ENCODE results near the gene TPRKB.
A peak's percentile ranks its signal among the peaks of the same experiment; 100 is the strongest.
"Not testable (repeated sequence)": the region's sequence is repeated elsewhere in the genome, so short reads cannot be mapped to it uniquely, and the experiment has no call there.

Gene TPRKB

DNA sequence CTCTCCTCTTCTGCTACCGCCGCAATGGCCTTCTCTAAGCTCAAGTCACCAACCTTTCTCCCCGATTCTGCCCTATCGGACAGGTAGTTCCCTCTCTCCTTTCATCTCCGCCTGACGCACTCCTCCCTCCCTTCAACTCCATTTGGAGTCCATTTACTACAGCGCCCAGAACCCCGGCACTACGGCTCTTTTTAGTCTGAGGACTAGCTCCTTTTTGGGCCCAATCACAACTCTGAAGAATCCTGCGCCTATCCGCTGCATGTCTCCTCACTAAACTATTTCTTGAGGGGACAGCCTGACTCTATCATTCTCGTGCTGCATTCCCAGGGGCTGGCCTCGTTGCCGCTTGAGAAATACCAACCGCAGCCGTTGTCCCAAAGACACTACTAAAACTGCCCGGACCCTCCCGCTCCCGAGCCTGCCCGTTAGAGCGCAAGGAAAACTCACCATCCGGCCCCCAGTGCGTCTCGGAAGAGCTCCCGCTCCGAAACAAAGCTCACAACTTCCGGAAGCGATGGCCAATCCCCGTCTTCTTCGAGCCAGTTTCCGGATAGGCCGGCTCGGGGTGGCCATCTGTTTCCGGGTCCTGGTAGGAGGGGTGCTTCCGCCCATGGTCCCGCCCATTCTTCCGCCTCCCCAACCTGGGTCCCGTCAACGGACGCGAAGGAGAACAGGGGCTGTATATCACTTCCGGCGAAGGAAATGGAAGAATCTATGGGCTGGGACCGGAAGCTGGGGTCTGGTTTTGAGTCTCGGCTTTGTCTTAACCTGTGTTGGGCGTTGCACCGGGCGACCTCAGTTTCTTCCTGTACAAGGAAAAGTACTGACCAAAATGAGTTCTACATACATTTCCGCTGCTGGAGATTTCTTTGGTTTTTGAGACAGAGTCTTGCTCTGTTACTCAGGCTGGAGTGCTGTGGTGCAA is at the start of gene TPRKB:
TPRKB (minus strand) TSS at position 491 of the 925 bp plus-strand sequence. CDS start 2,776 bp downstream, outside the sequence.
- DNase-seq: peak; percentile 96

DNA sequence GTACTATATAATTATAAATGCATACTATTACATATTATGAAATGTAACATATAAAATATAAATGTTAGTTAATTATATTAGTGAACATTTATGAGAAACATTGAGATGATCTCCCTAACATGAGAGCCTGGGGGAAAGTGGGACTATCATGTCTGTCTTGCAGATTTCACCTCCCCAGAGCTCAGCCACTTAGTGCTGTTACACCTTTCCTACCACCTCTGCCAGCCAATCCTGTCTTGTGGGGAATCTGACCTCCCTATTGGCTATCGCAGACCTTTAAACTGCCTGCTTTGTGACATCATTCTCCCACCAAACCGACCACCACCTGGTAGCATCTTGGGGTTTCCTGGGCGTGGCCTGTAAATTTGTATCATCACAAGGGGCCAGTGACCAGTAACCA is 46.7 kb upstream of the TPRKB start, which contains the start of gene C2orf78:
C2orf78 (plus strand) TSS at position 301 of the 400 bp plus-strand sequence. CDS start 127 bp downstream, outside the sequence.
- DNase-seq: not testable (repeated sequence)

DNA sequence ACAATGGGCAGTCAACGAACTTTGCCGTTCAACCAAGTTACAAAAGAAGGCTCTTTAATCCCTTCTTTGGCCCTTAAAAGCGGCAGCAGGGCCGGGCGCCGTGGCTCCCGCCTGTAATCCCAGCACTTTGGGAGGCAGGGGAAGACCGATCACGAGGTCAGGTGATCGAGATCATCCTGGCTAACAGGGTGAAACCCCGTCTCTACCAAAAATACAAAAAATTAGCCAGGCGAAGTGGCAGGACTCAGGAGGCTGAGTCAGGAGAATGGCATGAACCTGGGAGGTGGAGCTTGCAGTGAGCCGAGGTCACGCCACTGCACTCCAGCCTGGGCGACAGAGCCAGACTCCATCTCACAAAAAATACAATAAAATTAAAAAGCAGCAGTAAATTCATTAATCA is 46.3 kb upstream of the TPRKB start:
- not testable (repeated sequence) for DNase-seq

DNA sequence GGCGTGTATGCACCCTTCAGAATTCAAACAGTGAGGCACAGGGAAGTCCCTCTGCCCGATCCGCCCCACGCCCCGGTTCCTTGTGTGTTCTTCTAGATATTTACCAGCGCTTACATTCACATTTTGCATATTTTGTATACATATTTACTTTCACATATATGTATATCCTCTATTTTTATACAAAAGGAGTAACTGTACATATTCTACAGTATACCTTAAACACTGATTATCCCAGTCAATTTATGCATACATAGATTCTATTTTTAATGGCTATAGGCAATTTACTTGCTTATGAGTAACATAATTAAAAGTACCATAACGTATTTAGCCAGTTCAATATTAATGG is 43.1 kb upstream of the TPRKB start:
- no peak for DNase-seq

DNA sequence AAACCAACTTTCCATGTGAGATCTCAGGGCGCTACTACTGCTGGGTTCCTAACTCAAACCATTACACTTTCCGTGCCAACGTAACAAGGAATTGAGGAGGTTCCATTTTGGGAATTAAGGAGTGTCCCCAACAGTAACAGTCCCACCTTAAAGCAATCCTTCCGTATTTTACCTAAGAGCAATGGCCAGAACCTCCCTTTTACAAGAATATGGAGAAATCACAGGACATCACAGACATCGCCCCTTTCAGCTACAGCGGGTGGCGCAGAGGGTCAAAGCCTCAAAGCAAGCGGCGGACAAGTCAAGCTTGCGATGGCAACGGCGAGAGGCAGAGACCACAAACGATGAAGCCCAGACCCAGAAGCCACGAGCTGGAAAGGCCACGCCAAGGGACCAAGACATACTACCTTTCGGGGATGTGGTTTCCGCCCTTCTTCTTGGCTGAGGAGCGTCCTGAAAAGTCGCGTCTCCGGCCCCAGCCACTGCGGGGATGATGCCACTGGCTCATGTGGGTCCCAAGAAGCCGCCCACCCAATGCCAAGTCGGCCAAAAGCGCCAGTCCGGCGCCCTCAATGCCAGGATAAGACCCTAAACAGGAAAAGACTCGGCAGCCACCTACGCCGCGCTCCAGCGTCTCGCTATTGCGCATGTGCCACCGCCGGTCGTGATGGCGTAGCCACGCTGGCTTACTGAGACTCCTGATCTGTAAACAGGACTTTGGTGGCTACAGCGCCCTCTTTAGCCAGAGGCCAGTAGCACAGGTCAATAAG is 42.5 kb upstream of the TPRKB start, which contains the start of gene DUSP11:
DUSP11 (minus strand) TSS at position 637 of the 770 bp plus-strand sequence; CDS start at position 508, 129 bp downstream.
- peak; percentile 98 for DNase-seq

DNA sequence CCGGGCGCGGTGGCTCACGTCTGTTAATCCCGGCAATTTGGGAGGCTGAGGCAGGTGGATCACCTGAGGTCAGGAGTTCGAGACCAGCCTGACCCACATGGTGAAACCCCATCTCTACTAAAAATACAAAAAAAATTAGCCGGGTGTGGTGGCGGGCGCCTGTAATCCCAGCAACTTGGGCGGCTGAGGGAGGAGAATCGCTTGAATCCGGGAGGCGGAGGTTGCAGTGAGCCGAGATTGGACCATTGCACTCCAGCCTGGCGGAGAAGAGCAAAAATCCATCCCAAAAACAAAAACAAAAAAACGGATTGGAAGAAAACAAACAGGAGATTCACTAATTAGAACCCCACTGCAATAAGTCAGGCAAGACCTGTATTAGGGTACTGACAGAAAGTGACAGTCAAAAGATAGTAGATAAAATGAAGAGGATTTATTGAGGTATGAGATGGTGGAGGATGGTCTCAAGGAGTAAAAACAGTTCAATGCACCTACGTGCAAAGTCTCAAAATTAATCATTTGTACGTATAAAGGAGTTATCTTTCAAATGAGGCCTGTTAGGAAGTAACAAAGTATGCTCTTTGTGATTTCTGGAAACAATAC is 41.8 kb upstream of the TPRKB start:
- not testable (repeated sequence) for DNase-seq

DNA sequence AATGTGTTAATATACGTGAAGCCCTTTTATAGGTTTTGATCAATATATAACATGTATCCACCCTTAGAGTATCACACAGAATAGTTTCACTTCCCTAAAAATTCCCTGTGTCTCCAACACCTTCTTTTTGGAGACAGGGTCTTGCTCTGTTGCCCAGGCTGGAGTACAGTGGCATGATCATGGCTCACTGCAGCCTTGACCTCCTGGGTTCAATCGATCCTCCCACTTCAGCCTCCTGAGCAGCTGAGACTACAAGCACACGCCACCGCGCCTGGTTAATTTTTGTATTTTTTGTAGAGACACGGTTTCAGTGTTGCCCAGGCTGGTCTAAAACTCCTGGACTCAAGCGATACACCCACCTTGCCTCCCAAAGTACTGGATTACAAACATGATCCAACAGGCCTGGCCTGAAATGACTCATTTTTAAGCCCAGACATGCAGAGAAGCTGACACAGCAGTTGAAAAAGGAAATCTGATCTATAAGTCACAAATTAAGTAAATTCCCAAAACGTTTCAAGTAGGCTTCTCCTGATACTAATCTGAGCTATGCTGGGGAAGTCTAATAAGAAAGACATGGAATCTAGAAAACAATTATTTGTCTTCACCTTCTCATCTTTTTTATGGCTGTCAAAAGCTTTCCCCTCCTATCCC is 39.8 kb upstream of the TPRKB start:
- no peak for DNase-seq

DNA sequence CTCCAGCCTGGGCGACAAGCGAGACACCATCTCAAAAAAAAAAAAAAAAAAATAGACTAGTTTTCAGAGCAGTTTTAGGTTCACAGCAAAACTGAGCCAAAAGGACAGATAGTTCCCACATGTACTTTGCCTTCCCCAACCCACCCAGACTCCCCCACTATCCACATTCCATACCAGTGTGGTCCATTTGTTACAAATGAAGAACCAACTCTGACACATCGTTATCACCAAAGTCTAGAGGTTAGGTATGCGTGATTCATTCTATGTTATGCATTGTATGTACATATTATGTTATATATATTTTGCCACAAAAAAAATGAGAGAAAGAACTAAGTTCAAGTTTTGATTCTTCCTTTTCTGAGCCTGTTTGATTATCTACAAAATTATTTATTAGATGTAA is 39.2 kb upstream of the TPRKB start:
- DNase-seq: no peak

DNA sequence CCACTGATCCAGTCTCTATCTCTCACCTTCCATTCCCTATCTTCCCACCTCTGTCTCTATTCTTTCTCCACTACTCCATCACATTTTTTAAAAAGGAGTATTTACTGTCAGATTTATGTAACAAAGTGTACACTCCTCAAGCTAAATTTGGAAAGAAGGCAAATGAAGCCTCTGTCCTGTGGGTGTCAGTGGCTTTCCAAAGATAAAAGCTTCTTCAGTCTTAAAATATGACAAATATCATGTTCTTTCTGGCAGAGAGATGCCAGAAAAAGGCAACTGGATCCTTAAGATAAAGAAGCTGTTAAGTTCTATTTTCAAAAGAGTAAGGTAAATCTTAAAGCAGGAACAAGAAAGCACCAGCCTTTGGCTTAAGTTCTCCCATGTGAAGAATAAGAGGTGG is 35.7 kb upstream of the TPRKB start:
- no peak for DNase-seq

DNA sequence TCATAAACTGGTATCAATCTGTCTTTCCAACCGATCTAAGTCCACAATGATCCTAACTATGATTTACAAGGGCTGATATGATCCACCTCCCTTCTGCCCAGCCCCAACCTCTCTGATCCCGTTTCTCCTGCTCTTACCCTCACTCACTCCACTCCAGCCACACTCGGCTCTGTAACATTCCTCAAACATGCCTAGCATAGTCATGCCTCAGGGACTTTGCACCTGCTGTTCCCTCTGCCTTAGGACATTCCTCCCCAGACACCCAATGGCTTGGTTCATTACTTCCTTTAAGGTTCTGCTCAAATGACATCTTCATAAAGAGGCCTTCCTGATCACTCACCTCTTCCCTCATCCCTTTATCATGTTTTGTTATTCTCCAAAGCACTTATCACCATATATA is 33.6 kb upstream of the TPRKB start:
- no peak for DNase-seq

DNA sequence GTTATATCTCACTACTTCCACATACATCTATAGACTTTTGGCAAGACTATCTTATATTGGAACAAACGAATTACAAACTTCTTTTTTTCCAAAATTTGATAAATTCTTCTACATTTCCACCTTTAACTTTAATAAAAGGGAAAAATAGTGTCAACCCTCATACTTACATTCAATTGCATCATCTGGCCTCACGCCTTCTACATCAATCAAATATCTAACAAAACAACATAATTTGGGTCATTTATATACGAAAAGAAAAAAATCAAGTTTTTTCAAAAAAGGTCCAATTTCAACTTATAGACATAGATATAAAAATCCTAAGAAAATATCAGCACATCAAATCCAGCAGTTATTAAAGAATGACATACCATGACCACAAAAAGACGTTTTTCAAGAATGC is 29.8 kb upstream of the TPRKB start:
- DNase-seq: no peak

DNA sequence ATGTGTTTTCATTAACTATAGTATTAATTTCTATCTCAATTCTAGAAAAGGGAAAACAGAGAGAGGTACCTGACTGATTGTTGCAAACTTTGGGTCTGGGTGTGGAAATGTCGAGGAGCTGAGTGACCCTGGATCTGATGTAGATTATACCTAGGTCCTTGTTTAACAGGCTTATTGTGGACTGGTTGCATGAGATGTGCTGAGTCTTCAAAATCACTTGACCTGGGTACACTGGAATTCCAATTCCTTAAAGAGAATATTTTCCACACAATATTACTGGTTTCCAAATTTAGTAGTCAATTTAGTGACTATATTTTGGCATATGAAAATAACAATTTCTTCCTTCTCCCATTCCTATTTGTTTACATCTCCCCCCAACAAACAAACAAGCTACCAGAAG is 29.2 kb upstream of the TPRKB start:
- no peak for DNase-seq

DNA sequence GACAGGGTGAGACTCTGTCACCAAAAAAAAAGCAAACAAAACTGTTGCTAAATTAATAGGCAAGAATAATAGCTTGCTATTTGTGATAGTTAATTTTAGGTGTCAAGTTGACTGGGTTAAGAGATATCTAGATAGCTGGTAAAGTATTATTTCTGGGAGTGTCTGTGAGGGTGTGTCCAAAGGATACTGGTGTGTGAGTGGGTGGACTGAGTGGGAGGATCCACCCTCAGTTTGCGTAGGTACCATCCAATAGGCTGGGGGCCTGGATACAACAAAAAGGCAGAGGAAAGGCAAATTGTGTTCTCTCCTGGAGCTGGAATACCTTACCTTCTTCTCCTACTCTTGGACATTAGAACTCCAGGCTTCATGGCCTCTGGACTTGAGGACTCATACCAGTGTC is 27.8 kb upstream of the TPRKB start:
- no peak for DNase-seq

DNA sequence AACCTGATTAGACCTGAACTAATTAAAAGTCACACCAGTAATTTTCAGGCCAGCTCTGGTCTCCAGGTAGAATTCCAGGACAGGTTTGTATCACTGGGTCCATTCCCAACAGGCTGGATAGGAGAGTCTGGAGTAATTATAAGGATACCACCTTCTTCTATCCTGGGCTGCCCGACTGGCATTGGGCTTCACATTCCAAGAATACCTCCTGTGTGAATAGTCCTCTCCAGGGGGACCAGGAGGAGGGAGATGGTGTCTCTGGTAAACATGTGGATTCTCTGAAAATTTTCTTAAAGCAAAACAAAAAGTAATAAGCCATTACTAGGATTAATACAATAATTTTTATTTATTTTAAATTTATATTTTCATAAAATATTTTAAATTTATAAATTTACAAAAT is 25.4 kb upstream of the TPRKB start:
- no peak for DNase-seq

DNA sequence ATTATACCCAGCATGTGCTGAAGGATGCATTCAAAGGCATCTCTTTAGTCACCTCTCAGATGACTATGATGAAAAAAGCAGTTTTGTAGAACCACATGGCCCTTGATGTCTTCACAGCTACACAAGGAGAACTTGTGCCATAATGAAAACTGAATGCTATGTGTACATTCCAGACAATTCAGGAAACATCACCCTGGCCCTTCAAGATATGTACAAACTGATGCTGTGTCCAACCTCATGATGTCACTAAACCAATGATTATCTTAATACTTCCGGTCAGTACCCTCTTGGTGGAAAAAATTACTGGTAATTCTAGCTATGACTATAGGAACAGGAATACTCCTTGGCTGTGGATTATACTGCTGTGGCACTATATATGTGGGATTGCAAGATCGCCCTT is 22.8 kb upstream of the TPRKB start:
- DNase-seq: no peak

DNA sequence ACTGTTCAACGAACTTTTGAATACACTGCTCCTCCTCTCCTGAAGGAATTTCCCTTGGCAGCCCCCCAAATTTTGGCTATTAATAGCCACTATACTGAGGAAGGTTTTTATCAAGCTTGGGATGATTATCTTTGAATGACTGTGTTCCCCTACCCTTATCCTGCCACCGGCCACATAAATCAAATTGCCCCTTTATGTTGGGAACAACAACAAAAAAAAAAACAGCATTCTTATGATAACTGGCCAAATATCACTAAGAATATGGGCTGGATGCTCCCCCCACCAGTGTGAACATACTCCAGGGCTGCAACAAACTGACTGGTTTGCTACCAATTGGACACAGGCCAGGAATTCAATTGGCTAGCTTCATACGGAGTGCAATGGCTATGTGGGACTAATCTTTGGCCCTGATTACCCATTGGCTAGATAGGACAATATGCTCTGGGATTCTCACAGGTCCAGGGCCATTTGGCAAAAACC is 22.2 kb upstream of the TPRKB start:
- DNase-seq: no peak

DNA sequence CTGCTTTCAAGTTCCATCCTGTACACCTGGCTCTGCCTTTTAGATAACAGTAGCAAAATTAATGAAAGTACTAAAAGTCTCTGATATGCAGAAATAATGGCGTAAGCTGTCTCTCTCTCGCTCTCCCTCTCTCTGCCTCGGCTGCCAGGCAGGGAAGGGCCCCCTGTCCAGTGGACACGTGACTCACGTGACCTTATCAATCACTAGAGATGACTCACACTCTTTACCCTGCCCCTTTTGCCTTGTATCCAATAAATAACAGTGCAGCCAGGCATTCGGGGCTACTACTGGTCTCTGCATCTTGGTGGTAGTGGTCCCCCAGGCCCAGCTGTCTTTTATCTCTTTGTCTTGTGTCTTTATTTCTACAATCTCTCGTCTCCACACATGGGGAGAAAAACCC is 17.2 kb upstream of the TPRKB start:
- DNase-seq: not testable (repeated sequence)

DNA sequence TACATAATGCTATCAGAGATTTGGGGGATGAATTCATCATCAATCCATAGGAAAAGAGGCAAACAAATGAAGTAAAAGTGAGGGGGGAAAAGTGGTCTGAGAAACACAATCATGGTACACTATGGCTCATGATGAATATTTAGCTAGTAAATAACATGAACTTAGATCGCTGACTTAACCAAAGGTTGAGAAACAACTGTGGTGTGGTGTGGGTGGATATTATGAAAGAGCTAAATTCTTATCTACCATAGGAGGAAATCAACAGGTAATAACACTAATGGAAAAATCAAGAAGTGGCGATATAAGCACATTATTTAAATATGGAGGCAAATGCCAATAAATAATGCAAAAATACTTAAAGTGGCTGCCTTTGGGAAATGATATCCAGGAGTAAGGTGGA is 12.2 kb upstream of the TPRKB start:
- no peak for DNase-seq

DNA sequence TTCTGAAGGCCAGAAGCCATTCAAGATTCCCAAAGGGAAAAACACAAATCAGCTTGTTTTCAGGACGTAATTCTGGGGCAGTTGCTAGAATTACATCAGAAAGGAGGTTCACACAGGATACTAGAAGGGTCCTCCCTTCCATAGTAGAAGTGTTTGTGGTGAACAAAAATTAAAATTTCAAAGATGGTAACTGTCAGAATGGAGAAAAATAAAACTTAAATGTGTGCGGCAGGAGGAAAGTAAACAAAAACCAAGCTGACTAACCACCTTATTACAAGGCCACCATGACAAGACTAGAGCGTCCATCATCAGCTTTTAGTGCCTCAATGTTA is 9.7 kb upstream of the TPRKB start:
- DNase-seq: no peak

DNA sequence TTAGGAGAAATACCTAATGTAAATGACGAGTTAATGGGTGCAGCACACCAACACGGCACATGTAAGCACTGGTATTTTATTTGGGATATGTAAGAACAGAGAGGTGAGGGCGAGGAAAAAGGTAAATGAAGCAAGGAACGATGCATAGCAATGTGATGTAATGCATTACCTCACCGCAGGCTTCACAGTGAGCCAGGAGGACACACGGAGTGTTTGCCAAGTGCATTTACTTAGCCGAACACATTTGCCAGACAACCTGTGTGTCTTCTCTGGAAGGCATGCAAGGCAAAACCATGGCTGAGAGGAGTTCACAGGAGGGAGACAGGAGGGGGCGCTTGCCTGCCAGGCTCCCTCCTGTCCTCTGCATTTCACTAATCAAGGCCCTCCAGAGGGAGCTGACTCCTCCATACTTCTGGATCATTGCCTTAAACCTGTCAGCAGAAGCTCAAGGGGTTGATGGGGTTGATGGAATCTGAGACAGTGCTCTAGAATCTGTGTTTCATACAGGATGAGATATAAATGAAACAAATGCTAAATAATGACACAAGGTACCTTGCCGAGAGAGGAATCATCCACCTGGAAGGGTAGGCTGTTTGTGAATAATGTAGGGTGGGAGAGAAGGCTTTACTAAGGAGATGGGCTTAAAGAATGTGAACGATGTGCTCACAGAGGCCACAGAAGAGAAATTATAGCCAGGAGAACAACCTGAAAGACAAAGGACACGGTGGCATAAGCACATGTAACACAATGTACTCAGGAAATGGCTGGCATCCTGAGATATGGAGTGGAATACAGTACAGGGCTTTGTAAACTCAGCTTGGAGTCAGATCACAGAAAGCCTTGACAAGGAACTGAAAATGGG is 9.1 kb upstream of the TPRKB start:
- DNase-seq: no peak

DNA sequence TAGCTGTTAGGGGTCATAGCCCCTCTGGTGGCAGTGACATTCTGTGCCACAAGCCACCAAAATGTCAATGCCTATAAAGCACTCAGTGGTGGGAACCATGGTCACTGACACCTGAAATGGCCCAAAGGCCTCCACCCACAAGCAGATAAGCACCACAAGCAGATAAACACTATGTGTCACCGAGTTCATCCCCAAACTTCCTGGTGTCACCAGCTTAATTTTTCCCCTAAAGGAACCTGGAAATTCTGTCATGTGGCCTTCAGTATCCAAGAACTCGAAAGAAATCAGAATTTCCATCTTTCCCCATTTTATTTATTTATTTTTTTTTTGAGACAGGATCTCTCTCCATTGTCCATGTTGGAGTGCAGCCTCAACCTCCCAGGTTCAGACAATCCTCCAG is 3.6 kb upstream of the TPRKB start:
- no peak for DNase-seq

DNA sequence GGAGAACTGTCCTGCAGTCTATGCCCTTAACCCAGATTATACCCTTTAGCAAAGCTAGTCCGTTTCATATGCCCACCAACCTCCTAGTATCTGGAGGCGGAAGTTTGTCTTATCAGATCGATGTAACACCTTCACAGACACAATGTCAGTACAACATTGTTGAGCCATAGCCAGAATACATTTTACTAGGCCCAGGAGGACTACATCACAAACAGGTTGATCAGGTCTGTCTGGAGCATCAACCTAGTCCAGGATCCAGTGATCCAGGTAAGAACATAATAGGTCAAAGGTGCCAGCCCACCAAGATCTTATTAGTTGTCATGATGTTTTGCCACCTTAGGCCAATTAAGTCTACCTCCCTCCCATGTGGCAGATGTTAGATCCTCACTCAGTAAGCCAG is 2.0 kb upstream of the TPRKB start:
- no peak for DNase-seq

All from CD4-positive, alpha-beta T cell treated with Interleukin-21 for 1 hour (primary cell).